ENCODE data around the gene SLTM. TPM values are rescaled to one million over a fixed set of nuclear protein-coding genes. Genes with fewer than 3 reads are reported as not detected.
"Not testable (repeated sequence)": the region's sequence is repeated elsewhere in the genome, so short reads cannot be mapped to it uniquely, and the experiment has no call there.

The SLTM gene
- total RNA-seq, 4 donors from 2014 or later = 82.3 to 408 (median 130) TPM

- peak in 2 of 3 donors; percentile 65 to 82 for DNase-seq
- Histone ChIP-seq H3K4me1 (peaks cover 0 to under 1% (median 0%) of the 10 kb centered on the region in 4 donors), H3K27me3 (no peaks in the 10 kb centered on the region)
Measured at GRCh38 chr15:58957101-58957973, 23.9 kb upstream of the SLTM start.

DNA sequence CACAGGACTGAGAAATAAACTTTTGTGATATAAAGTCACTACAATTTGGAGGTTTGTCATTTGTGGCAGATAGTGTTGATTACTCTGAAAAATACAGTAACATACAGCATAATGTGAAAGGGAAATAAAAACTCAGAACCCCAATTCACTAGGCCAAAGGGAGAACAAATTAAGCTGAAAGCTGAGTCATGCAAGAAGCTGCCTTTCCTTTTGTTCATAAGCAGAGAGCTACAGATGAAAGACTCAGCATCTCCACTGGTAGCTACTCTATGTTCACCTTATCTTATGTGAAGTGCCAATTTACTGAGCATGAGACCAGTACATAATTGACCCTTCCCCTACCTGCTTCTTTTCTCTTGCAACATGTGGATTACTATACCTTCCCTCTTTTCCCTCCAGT is 19.3 kb upstream of the SLTM start:
- Histone ChIP-seq H3K4me3 (no peak overlapping the region), H3K4me1 (peaks cover 0 to 9% (median 0%) of the 10 kb centered on the region in 4 donors), H3K27me3 (no peaks in the 10 kb centered on the region), H3K36me3 (no peaks in the 10 kb centered on the region), H3K9me3 (no peaks in the 10 kb centered on the region), H3K27ac (no peak overlapping the region)
- TF ChIP-seq POLR2A (IDR thresholded peaks at IDR 0.05) = no peak
- TF ChIP-seq, protein P1, sequence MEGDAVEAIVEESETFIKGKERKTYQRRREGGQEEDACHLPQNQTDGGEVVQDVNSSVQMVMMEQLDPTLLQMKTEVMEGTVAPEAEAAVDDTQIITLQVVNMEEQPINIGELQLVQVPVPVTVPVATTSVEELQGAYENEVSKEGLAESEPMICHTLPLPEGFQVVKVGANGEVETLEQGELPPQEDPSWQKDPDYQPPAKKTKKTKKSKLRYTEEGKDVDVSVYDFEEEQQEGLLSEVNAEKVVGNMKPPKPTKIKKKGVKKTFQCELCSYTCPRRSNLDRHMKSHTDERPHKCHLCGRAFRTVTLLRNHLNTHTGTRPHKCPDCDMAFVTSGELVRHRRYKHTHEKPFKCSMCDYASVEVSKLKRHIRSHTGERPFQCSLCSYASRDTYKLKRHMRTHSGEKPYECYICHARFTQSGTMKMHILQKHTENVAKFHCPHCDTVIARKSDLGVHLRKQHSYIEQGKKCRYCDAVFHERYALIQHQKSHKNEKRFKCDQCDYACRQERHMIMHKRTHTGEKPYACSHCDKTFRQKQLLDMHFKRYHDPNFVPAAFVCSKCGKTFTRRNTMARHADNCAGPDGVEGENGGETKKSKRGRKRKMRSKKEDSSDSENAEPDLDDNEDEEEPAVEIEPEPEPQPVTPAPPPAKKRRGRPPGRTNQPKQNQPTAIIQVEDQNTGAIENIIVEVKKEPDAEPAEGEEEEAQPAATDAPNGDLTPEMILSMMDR (IDR thresholded peaks at IDR 0.05) = no peak
- DNase-seq = no peak

More at GRCh38 chr15:58957101-58957973, 23.9 kb upstream of the SLTM start:
- Histone ChIP-seq H3K9me3 (no peaks in the 10 kb centered on the region), H3K36me3 (no peaks in the 10 kb centered on the region), H3K27ac (no peak overlapping the region), H3K4me3 (no peak overlapping the region)
- TF ChIP-seq POLR2A (IDR thresholded peaks at IDR 0.05) = no peak
- TF ChIP-seq, protein P1 (IDR thresholded peaks at IDR 0.05) = peak; percentile 55 to 84 (median 61)

DNA sequence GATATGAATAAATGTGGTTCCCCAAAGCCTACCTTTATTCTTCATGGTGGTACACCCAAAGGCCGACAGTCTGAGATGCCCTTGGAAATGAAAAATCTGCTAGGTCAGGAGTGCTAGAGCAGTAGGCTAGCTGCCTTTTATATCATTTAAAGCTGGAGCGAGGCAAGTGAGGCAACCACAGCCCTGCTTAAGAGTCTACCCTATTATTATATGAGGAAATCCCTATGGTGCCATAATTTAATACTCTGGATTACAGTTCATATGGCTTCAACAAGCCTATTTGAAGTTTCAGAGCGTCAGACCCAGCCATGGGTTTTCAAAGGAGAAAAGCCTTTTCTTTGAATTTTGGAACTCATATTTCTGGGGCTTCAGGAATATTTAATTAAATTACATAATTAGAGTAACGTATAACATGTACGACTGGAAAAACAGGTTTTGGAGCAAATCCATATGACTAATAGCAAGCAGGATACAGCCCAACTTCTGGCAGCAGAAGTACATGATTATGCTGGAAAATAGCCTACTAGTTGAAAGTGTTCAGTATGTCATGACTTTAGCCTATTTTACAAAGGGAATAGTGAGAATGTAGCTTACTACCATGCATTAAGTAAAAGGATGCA is 18.0 kb upstream of the SLTM start:
- peak overlapping the region in 1 of 4 donors; percentile 15 for H3K27ac ChIP-seq
- H3K9me3 ChIP-seq = no peaks in the 10 kb centered on the region
- no peak for TF ChIP-seq POLR2A (IDR thresholded peaks at IDR 0.05)
- TF ChIP-seq, protein P1 (IDR thresholded peaks at IDR 0.05) = no peak
- no peaks in the 10 kb centered on the region for H3K27me3 ChIP-seq
- no peak overlapping the region for H3K4me3 ChIP-seq
- H3K4me1 ChIP-seq = peaks cover 0 to 9% (median 0%) of the 10 kb centered on the region in 4 donors
- no peaks in the 10 kb centered on the region for H3K36me3 ChIP-seq
- no peak for DNase-seq

- Histone ChIP-seq H3K36me3 (no peaks in the 10 kb centered on the region), H3K9me3 (no peaks in the 10 kb centered on the region), H3K4me3 (no peak overlapping the region), H3K4me1 (peaks cover 0 to 7% (median 0%) of the 10 kb centered on the region in 4 donors), H3K27me3 (no peaks in the 10 kb centered on the region), H3K27ac (no peak overlapping the region)
- DNase-seq = no peak
- TF ChIP-seq, protein P1 (IDR thresholded peaks at IDR 0.05) = no peak
- no peak for TF ChIP-seq POLR2A (IDR thresholded peaks at IDR 0.05)
Measured at GRCh38 chr15:58947179-58947578, 13.7 kb upstream of the SLTM start.

- DNase-seq, H3K36me3 ChIP-seq, H3K27me3 ChIP-seq, H3K9me3 ChIP-seq, H3K4me3 ChIP-seq: not testable (repeated sequence)
- Histone ChIP-seq H3K27ac (peak overlapping the region in 2 of 4 donors; percentile 99 to 100), H3K4me1 (peaks cover 0 to 12% (median 4%) of the 10 kb centered on the region in 4 donors)
Measured at GRCh38 chr15:58934974-58935373, 1.5 kb upstream of the SLTM start.

DNA sequence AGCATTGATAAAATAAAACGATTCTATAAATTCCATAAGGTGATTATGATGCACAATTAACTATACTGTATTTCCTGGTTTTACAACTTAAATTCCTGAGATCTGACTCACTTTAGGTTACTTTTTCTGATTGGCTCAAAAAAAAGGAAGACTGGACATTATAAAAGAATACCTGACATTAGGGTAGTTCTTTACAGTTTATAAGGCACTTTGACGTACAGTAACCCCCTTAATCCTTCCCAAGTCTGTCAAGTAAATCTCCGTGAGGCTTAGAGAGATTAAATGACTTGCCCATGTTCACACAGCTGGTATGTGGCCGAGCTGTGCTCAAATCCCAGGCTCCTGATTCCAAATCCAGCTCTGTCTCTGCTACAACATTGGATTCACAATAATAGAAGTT is 1.0 kb upstream of the SLTM start:
- peaks cover 0 to 12% (median 4%) of the 10 kb centered on the region in 4 donors for H3K4me1 ChIP-seq
- no peak for DNase-seq

More for the DNA sequence above, 1.0 kb upstream of the SLTM start:
- peak overlapping the region in 2 of 4 donors; percentile 81 to 95 for H3K4me3 ChIP-seq
- H3K27ac ChIP-seq = peak overlapping the region; percentile 93 to 100 (median 98)
- no peaks in the 10 kb centered on the region for H3K27me3 ChIP-seq
- H3K36me3 ChIP-seq = peaks cover 0 to 2% (median 0%) of the 10 kb centered on the region in 3 donors
- TF ChIP-seq POLR2A (IDR thresholded peaks at IDR 0.05) = no peak
- TF ChIP-seq, protein P1 (IDR thresholded peaks at IDR 0.05) = no peak
- no peaks in the 10 kb centered on the region for H3K9me3 ChIP-seq
